Right renal cortex interstitium (tissue), 3 donors: Measurements from ENCODE around the gene PLSCR1. TPM values are rescaled to one million over a fixed set of nuclear protein-coding genes. Genes with fewer than 3 reads are reported as not detected.

Experiments used
- DNase-seq, 3 donors: peaks; one replicate each; pipeline ENCODE4 v3.0.0-alpha.2; 2013; ENCODE audit warnings: low read depth in 3 of 3, low spot score in 2 of 3
- polyA plus RNA-seq, 3 donors: library from polyadenylated mRNA; unstranded; fragments of 120-200 nt; gene quantifications; one replicate each; pipeline ENCODE4 v1.2.1, GENCODE V29; 2013; ENCODE audit not compliant: insufficient read length in 3 of 3

Gene PLSCR1
- polyA plus RNA-seq: 10 to 100 TPM; 86.0 to 93.5 (median 89.3) TPM

- peak; percentile 71 to 86 (median 76) for DNase-seq
These were observed at the start of gene PLSCR1 for GRCh38 chr3:146544002-146544928. TSS of gene PLSCR1 (minus strand) at chr3:146544607. CDS start at chr3:146536552, 8,055 bp downstream.

- DNase-seq: no peak
These were observed 49.4 kb upstream of the PLSCR1 start for GRCh38 chr3:146593776-146594175.

GRCh38 chr3:146590521-146590920, 46.1 kb upstream of the PLSCR1 start:
- DNase-seq: no peak

- DNase-seq: peak in 2 of 3 donors; percentile 10 to 18
These were observed 45.6 kb upstream of the PLSCR1 start for GRCh38 chr3:146589899-146590508.

DNA sequence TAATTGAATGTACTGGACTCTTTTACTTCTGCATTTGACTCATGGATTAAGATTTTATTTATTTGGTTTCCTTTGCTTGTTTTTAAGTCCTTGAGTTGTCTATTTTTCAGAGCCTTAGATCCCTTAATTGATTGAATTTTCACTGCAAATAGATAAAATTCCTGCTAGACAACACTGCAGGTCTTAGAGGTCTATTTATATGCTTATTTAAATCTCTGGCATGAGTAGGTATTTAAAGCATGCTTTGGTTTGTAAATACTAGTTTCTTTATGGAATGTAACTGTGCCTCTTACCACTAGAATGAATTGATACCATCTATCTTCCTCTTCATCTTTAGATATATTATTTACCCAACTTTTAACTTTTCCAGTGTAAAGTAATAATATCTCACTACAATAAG, 40.7 kb upstream of the PLSCR1 start:
- DNase-seq: no peak

- no peak for DNase-seq
These were observed 37.6 kb upstream of the PLSCR1 start for GRCh38 chr3:146581951-146582467.

DNA sequence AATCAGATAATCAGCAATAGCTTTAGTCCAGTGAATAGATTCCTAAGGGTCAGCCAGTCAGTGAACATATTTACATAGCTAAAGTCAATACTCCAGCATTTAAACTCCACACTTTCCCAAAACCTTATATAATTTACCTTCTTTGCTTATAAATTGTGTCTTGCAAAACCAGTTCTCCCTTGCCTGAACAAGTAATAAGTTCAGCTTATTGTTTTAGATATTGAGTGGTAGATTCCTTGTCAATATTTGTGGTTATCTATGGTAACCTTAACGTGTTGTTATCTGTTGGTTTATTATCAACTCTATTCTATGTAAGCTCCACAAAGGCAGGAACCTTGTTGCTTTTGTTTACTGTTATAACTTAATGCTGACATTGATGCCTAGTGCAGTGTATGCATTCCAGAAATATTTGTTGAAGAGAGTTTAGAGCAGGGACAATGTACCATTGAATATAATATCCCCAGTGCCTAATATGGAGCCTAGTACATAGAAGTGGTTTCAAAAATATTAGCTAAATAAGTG, 36.7 kb upstream of the PLSCR1 start:
- no peak for DNase-seq

GRCh38 chr3:146577662-146578061, 33.3 kb upstream of the PLSCR1 start:
- DNase-seq: peak in 2 of 3 donors; percentile 16 to 17

DNA sequence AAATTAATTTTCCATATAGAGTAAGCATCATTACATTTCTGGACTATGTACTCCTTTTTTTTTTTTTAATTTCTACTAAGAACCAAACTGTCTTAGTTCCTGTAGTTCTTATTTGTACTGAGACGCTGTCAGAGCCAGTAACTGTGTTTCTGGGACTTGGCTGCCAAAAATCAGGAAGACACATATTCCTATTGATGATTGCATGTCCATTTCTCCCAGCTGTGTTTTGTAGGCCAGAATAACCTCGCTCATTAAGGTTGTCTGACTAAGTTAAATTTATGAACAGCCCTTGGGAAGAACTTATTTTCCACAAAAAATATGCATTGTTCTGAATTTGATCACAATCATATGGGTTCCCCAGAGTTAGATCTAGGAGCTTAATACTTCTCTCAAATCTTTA, 31.2 kb upstream of the PLSCR1 start:
- no peak for DNase-seq

DNA sequence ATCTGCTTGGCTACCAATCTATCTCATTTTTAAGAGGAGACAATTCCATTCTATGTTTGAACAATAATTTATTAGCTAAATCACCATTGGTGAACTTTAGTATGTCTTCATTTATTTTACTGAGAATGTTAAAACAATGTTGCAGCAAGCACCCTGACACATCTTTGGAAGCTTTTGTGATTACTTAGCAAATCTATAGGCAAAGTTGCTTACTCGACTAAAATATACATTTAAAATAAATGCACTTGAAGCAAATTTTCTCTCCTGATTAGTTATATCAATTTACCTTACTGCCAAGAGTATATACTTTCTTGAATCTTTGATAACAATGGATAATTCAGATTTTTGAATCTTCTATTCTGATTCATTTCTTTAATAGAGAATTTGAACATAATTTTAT, 29.8 kb upstream of the PLSCR1 start:
- no peak for DNase-seq

DNA sequence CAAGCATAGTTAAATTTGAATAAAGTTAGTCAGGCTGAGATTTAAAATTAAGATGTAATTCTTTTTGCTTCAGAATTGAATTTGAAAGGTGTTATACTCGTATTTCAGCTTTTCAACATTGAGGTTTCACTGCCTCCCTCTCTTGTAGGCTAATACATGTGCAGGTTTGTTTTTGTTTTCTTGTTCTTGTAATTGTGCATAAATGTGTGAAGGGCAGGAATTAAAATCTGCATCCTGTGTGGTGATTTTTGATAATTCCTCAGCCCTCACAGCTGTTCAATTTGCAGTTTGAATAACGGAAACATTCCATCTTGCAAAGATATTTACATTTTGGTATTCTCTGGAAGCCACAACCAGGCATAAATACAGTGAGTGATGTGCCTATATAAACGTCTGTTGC, 24.9 kb upstream of the PLSCR1 start:
- no peak for DNase-seq

- DNase-seq: no peak
These were observed 21.7 kb upstream of the PLSCR1 start for GRCh38 chr3:146566138-146566537.

GRCh38 chr3:146561879-146562278, 17.5 kb upstream of the PLSCR1 start:
- DNase-seq: no peak

DNA sequence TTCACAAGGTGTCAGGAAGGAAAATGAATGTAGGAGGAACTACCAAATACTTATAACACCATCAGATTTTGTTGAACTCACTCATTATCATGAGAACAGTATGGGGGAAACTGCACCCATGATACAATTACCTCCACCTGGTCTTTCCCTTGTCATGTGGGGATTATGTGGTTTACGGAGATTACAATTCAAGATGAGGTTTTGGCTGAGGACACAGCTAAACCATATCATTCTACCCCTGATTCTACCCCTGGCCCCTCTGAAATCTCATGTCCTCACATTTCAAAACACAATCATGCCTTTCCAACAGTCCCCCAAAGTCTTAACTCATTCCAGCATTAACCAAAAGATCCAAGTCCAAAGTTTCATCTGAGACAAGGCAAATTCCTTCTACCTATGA, 17.1 kb upstream of the PLSCR1 start:
- DNase-seq: no peak

GRCh38 chr3:146560678-146561077, 16.3 kb upstream of the PLSCR1 start:
- DNase-seq: no peak

DNA sequence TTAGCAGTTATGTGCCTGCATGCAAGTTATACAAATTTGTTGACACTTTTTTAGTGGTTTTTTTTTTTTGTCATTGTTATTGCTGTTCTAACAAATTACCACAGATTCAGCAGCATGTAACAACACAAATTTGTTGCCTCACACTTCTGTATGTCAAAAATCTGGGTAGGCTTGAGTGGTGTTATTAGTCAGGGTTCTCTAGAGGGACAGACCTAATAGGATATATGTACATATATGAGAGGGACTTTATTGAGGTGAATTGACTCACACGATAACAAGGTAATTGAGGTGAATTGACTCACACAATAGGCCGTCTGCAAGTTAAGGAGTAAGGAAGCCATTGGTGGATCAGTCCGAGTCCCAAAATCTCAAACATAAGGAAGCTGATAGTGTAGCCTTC, 15.0 kb upstream of the PLSCR1 start:
- DNase-seq: no peak

GRCh38 chr3:146558781-146559180, 14.4 kb upstream of the PLSCR1 start:
- DNase-seq: no peak

- no peak for DNase-seq
These were observed 13.3 kb upstream of the PLSCR1 start for GRCh38 chr3:146557745-146558144.

GRCh38 chr3:146555311-146555710, 10.9 kb upstream of the PLSCR1 start:
- DNase-seq: no peak

DNA sequence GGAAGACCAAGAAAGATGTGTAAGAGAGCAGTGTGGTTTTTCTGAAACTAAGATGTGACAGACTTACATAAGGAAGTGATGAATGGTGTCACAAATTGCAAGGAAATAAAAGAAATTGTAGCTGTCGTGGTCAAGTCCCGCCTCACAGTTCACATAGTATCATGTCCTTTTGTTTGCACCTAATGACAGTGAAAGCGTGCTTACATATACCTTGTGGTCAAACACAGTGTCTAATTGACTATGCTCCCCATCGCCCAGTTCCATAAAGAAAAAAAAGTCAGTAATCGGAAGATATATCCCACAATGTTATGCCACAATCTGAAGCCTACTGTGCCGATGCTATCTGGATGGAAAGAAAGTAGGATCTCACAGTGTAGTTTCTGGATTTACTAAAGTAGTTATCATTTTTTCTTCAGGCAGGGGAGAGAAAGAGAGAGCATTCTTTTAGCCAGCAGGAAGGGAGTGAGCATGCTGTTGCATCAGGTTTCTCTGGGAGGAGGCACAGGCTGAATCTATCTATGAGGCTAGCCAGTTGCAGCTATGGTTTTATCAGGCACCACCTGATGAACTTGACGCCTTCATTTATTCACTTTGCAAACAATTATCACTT, 9.8 kb upstream of the PLSCR1 start:
- no peak for DNase-seq
